Stimulated activated effector memory CD8-positive, alpha-beta T cell treated with anti-CD3 and anti-CD28 coated beads, Interleukin-12 subunit alpha, Interleukin-12 subunit beta, amount 100 ng/mL, for 72 hours (primary cell): ENCODE data around the gene SPHKAP.
A peak's percentile ranks its signal among the peaks of the same experiment; 100 is the strongest.
"Not testable (repeated sequence)": the region's sequence is repeated elsewhere in the genome, so short reads cannot be mapped to it uniquely, and the experiment has no call there.

Source experiments
- ATAC-seq: fragments of 150-1000 bp; cut with Tn5 transposase; 2 replicates; pipeline ENCODE4 v1.10.0; 2021
- DNase-seq, 2 donors: peaks; one replicate each; pipeline ENCODE4 v3.0.0; 2021 to 2022; ENCODE audit warnings: low spot score in 2 of 2
- H3K27ac Mint-ChIP-seq: one replicate; pipeline ENCODE4 v1.8.0; 2022; ENCODE audit warnings: mild to moderate bottlenecking, mixed read lengths
- H3K36me3 Mint-ChIP-seq: one replicate; pipeline ENCODE4 v1.8.0; 2022; ENCODE audit warnings: mild to moderate bottlenecking, mixed read lengths
- H3K4me1 Mint-ChIP-seq: one replicate; pipeline ENCODE4 v1.8.0; 2022; ENCODE audit warnings: mixed read lengths
- H3K4me3 Mint-ChIP-seq: one replicate; pipeline ENCODE4 v1.8.0; 2022; ENCODE audit warnings: mild to moderate bottlenecking, mixed read lengths
- H3K9me3 Mint-ChIP-seq: one replicate; pipeline ENCODE4 v1.8.0; 2022; ENCODE audit warnings: mixed read lengths

SPHKAP gene

GRCh38 chr2:228131833-228132232, 49.7 kb downstream of the SPHKAP start:
- Mint-ChIP-seq H3K4me3 (no peak overlapping the region), H3K36me3 (no peaks in the 10 kb centered on the region), H3K9me3 (peaks cover 5% of the 10 kb centered on the region), H3K27ac (no peak overlapping the region), H3K4me1 (no peaks in the 10 kb centered on the region)
- DNase-seq (no peak), ATAC-seq (no peak)

DNA sequence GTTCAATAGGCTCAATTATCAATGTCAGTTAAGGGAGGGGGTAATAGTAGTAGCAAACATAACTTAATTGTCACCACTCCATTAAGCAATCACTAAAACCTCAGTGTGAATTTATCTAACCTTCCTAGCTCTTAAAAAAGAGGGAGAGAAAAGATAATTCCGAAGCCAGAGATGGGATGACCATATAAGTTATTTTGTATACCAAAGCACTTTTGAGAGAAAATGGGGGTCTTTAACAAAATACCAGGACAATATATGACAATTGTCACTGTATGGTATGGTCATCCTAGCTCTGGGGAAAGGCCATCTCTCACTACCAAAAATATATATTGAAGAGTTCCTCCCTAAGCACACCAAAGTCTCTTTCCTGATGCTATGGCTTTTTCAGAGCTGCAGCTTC, 55.1 kb downstream of the SPHKAP start:
- ATAC-seq: no peak
- Mint-ChIP-seq H3K36me3 (no peaks in the 10 kb centered on the region), H3K4me3 (no peak overlapping the region), H3K9me3 (no peaks in the 10 kb centered on the region), H3K27ac (no peak overlapping the region), H3K4me1 (no peaks in the 10 kb centered on the region)
- no peak for DNase-seq

DNA sequence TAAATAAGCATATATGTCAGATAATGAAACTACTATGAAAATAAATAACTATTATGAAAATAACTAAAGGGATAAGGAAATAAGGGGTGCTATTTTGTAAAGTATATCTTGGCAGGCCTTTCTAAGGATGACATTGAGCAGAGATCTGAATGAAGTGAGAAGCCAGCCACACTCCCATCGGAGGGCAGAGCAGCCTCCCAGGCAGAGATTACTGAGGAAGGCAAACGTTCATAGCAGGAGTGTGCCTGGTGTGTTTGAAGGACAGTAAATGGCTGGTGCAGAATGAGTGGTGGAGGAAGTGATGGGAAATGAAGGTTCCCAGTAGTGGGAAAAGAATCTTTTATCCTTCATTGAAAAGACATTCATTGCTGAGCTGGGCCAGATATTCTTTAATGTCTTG, 62.5 kb downstream of the SPHKAP start:
- H3K9me3 Mint-ChIP-seq: no peaks in the 10 kb centered on the region
- no peak overlapping the region for H3K27ac Mint-ChIP-seq
- no peaks in the 10 kb centered on the region for H3K4me1 Mint-ChIP-seq
- H3K4me3 Mint-ChIP-seq: no peak overlapping the region
- no peak for DNase-seq
- H3K36me3 Mint-ChIP-seq: no peaks in the 10 kb centered on the region
- ATAC-seq: no peak

DNA sequence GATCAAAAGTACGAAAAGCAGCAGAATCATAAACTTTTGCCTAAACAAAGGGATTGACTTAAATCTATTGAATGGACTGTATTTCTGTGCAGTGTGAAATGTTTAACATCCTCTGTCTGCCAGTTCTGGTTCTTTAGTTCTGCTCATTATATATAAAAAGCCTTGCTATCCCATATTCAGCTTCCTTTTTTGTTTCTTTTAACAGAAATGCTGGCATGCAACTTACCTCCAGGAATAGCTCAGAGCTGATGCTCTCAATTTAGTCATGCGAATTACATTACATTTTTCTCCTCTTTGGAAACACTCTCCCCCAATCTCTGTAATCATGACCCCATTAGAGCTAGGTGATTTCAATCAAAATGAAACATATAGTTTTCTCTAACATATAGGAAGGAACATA, 73.6 kb downstream of the SPHKAP start:
- Mint-ChIP-seq H3K27ac (no peak overlapping the region), H3K4me3 (no peak overlapping the region), H3K9me3 (peaks cover 8% of the 10 kb centered on the region), H3K36me3 (no peaks in the 10 kb centered on the region), H3K4me1 (no peaks in the 10 kb centered on the region)
- no peak for DNase-seq
- no peak for ATAC-seq

- Mint-ChIP-seq H3K4me3 (no peak overlapping the region), H3K9me3 (peaks cover 11% of the 10 kb centered on the region), H3K4me1 (no peaks in the 10 kb centered on the region), H3K27ac (no peak overlapping the region), H3K36me3 (no peaks in the 10 kb centered on the region)
- no peak for DNase-seq
- no peak for ATAC-seq
Observed at GRCh38 chr2:228105526-228106250, 75.8 kb downstream of the SPHKAP start.

GRCh38 chr2:228104215-228104614, 77.3 kb downstream of the SPHKAP start:
- Mint-ChIP-seq H3K36me3 (no peaks in the 10 kb centered on the region), H3K4me1 (no peaks in the 10 kb centered on the region), H3K27ac (no peak overlapping the region), H3K4me3 (no peak overlapping the region), H3K9me3 (peaks cover 17% of the 10 kb centered on the region)
- DNase-seq (no peak), ATAC-seq (no peak)

GRCh38 chr2:228103379-228103778, 78.1 kb downstream of the SPHKAP start:
- Mint-ChIP-seq H3K4me1 (no peaks in the 10 kb centered on the region), H3K36me3 (no peaks in the 10 kb centered on the region), H3K4me3 (no peak overlapping the region), H3K27ac (no peak overlapping the region), H3K9me3 (peaks cover 20% of the 10 kb centered on the region)
- DNase-seq (no peak), ATAC-seq (no peak)

DNA sequence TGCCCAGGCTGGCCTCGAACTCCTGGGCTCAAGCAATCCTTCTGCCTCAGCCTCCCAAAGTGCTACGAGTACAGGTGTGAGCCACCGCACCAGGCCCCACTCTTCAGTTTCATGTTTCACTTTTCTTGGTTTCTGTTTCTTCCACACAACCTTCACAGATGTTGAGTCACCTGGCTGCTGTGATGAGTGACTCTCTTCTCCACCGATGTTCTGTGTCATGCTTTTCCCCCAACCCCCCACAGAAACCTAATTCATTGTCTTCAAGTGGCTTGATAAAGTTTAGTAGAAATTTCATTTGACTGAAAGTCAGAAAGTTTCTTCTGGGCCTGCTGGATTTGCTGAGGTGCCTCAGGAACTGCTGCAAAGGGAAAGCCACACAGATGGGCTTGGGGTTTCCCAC, 78.5 kb downstream of the SPHKAP start:
- ATAC-seq: no peak
- H3K4me1 Mint-ChIP-seq: no peaks in the 10 kb centered on the region
- no peak for DNase-seq
- peaks cover 19% of the 10 kb centered on the region for H3K9me3 Mint-ChIP-seq
- H3K27ac Mint-ChIP-seq: no peak overlapping the region
- H3K4me3 Mint-ChIP-seq: no peak overlapping the region
- H3K36me3 Mint-ChIP-seq: no peaks in the 10 kb centered on the region

DNA sequence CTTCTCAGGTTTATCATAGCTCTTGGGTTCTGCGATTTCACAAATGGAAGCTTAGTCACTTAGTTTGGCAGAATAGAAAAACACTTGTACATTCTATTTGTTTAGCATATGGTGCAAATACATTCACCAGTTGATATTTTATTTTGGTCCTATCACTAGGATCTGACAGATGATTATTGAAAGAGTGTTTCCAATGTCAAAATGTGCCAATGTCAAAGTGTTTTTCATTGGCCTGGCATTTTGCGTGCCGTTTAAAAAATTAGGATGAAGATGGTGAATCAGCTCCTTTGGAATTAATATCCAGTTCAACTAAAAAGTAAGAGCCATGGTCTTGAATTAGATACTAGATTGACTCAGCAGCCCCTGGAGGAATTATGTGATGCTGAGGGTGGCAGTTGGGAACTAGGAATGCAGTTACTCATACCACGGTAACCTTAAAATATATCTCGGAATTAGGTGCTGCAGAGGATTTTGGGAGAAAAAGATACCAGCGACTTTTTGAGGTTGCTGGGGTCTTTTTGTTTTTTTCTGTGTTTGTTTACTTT, 87.0 kb downstream of the SPHKAP start:
- Mint-ChIP-seq H3K4me3 (no peak overlapping the region), H3K27ac (no peak overlapping the region), H3K9me3 (peaks cover 8% of the 10 kb centered on the region), H3K36me3 (no peaks in the 10 kb centered on the region), H3K4me1 (no peaks in the 10 kb centered on the region)
- DNase-seq (no peak), ATAC-seq (no peak)

- ATAC-seq (no peak), DNase-seq (no peak)
Observed at GRCh38 chr2:228092056-228092455, 89.4 kb downstream of the SPHKAP start.

DNA sequence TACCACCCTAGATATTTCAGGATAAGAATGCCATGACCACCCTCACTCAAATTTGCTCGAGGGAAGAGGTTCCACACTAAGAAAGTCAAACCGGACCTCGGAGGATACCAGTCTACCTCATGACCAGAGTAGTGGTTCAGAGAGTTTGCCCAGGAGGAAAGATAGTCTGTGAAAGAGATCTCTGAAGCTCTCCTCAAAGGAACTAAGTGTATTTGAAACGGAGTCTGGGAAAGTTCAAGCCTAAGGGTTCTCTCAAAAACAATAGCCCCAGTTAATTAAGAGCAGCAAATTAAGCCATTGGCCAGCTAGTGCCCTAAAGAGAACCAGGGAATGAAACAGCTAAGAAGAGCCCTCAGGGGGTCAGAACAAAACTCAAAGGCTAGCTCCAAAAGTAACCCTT, 94.9 kb downstream of the SPHKAP start:
- ATAC-seq (no peak), DNase-seq (no peak)
- H3K9me3 Mint-ChIP-seq: peaks cover 13% of the 10 kb centered on the region
- H3K4me1 Mint-ChIP-seq: no peaks in the 10 kb centered on the region
- no peak overlapping the region for H3K4me3 Mint-ChIP-seq
- H3K27ac Mint-ChIP-seq: no peak overlapping the region
- no peaks in the 10 kb centered on the region for H3K36me3 Mint-ChIP-seq

More at GRCh38 chr2:228092056-228092455, 89.4 kb downstream of the SPHKAP start:
- Mint-ChIP-seq H3K9me3 (peaks cover 10% of the 10 kb centered on the region), H3K36me3 (no peaks in the 10 kb centered on the region), H3K4me1 (no peaks in the 10 kb centered on the region), H3K4me3 (no peak overlapping the region), H3K27ac (no peak overlapping the region)

- peaks cover 13% of the 10 kb centered on the region for H3K9me3 Mint-ChIP-seq
- H3K4me1 Mint-ChIP-seq: no peaks in the 10 kb centered on the region
- H3K4me3 Mint-ChIP-seq: no peak overlapping the region
Observed at GRCh38 chr2:228084717-228085116, 96.8 kb downstream of the SPHKAP start.

DNA sequence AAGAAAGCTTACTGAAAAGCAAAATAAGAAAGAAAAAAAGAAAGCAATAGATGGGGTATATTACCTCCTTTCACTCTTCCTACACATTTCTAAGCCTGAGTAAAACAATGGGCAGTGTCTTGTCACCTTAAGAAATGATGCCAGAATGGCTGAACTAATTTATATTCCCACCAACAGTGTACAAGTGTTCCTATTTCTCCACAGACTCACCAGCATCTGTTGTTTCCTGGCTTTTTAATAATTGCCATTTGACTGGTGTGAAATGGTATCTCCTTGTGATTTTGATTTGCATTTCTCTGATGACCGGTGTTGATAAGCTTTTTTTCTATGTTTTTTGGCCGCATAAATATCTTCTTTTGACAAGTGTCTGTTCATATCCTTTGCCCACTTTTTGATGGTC, 98.4 kb downstream of the SPHKAP start:
- ATAC-seq: no peak
- no peaks in the 10 kb centered on the region for H3K36me3 Mint-ChIP-seq
- no peaks in the 10 kb centered on the region for H3K4me1 Mint-ChIP-seq
- H3K27ac Mint-ChIP-seq: no peak overlapping the region
- DNase-seq: no peak
- peaks cover 6% of the 10 kb centered on the region for H3K9me3 Mint-ChIP-seq
- no peak overlapping the region for H3K4me3 Mint-ChIP-seq

More at GRCh38 chr2:228084717-228085116, 96.8 kb downstream of the SPHKAP start:
- DNase-seq (no peak), ATAC-seq (no peak)
- H3K27ac Mint-ChIP-seq: no peak overlapping the region
- H3K36me3 Mint-ChIP-seq: no peaks in the 10 kb centered on the region

DNA sequence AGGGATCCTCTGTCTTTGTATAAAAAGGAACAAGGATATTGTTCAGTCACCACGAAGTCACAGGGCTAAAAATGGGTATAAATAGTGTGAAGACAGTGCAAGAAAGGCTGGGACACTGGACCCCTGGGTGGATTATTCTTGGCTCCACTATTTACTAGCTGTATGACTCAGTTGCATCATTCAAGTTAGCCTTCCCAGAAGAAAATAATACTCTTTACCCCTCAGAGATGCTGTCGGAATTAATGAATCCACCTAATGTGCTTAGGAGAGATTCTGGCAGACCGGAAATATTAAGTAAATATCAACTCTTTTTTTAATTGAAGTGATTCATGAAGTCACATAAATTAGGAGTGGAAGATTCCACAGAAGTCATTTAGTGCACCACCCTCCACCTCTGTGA, 98.9 kb downstream of the SPHKAP start:
- ATAC-seq (no peak), DNase-seq (no peak)
- Mint-ChIP-seq H3K4me1 (no peaks in the 10 kb centered on the region), H3K36me3 (no peaks in the 10 kb centered on the region), H3K27ac (no peak overlapping the region), H3K9me3 (peaks cover 5% of the 10 kb centered on the region), H3K4me3 (no peak overlapping the region)

GRCh38 chr2:228079194-228079593, 102.3 kb downstream of the SPHKAP start:
- Mint-ChIP-seq H3K4me3 (no peak overlapping the region), H3K36me3 (no peaks in the 10 kb centered on the region), H3K27ac (no peak overlapping the region), H3K9me3 (peaks cover 3% of the 10 kb centered on the region), H3K4me1 (no peaks in the 10 kb centered on the region)
- DNase-seq (no peak), ATAC-seq (peak; percentile 16)

GRCh38 chr2:228076695-228077094, 104.8 kb downstream of the SPHKAP start:
- DNase-seq, ATAC-seq, H3K4me3 Mint-ChIP-seq, H3K27ac Mint-ChIP-seq, H3K4me1 Mint-ChIP-seq, H3K9me3 Mint-ChIP-seq, H3K36me3 Mint-ChIP-seq: not testable (repeated sequence)
